H1 (cell line): ENCODE data around the gene TNN. TPM values are rescaled to one million over a fixed set of nuclear protein-coding genes. Genes with fewer than 3 reads are reported as not detected.

ENCODE experiments used
- CTCF ChIA-PET: fragments of 300-600 bp; sonication (Branson Sonifier 250); formaldehyde crosslinking; loops from one replicate; lab custom pipeline; 2021; ENCODE audit not compliant: partially characterized antibody; lab: Charles Lee
- POLR2A ChIA-PET: fragments of 300-600 bp; sonication (Branson Sonifier 250); formaldehyde crosslinking; loops from one replicate; lab custom pipeline; 2021; ENCODE audit warnings: inconsistent platforms; ENCODE audit not compliant: partially characterized antibody; lab: Charles Lee
- DNase-seq, 2 experiments: peaks; one replicate each; pipeline versions ENCODE4 v3.0.0 to v3.0.0-alpha.2; 2010 to 2022; ENCODE audit warnings: low spot score in 2 of 2, low read depth in 1 of 2, mixed read lengths in 1 of 2
- FAIRE-seq: peaks from 2 replicates; lab custom pipeline; 2011; peaks lifted over from hg19 to GRCh38; lab: Jason Lieb, UNC
- H2AFZ ChIP-seq: 2 replicates; pipeline ENCODE4 v1.8.1; 2012; ENCODE audit warnings: low read length, inconsistent platforms
- H2AK5ac ChIP-seq: 2 replicates; pipeline ENCODE4 v1.6.1; 2013; ENCODE audit warnings: low read depth, low read length
- H2BK120ac ChIP-seq: replicated peaks from 2 replicates; pipeline ENCODE3; 2013; ENCODE audit warnings: low read depth, low read length, inconsistent platforms
- H2BK12ac ChIP-seq: 2 replicates; pipeline ENCODE4 v1.6.1; 2013; ENCODE audit warnings: low read depth, low read length
- H2BK15ac ChIP-seq: 2 replicates; pipeline ENCODE4 v1.6.1; 2013; ENCODE audit warnings: low read length
- H2BK20ac ChIP-seq: 2 replicates; pipeline ENCODE4 v1.6.1; 2013; ENCODE audit warnings: low read length
- H2BK5ac ChIP-seq: 2 replicates; pipeline ENCODE4 v1.6.1; 2013; ENCODE audit warnings: low read depth, low read length
- H3K14ac ChIP-seq: 2 replicates; pipeline ENCODE4 v1.6.1; 2013; ENCODE audit warnings: inconsistent platforms; ENCODE audit not compliant: insufficient read length
- H3K18ac ChIP-seq: 2 replicates; pipeline ENCODE4 v1.6.1; 2013; ENCODE audit warnings: low read length; ENCODE audit errors: extremely low read depth
- H3K23ac ChIP-seq: 2 replicates; pipeline ENCODE4 v1.6.1; 2013; ENCODE audit warnings: inconsistent platforms; ENCODE audit not compliant: insufficient read length
- H3K23me2 ChIP-seq: 2 replicates; pipeline ENCODE4 v1.6.1; 2013; ENCODE audit warnings: low read depth, low read length
- H3K27ac ChIP-seq: 2 replicates; pipeline ENCODE4 v1.6.1; 2011; ENCODE audit warnings: low read depth, low read length, inconsistent platforms
- H3K27me3 ChIP-seq, 4 experiments: replicated peaks in 1 of 4; 1 replicate in 1 of 4; 2 replicates in 3 of 4; pipeline versions ENCODE4 v1.6.1 to v1.8.1; 2011 to 2013; ENCODE audit warnings: low read length in 3 of 4, mild to moderate bottlenecking in 3 of 4, inconsistent platforms in 2 of 4, mixed read lengths in 2 of 4, moderate library complexity in 1 of 4; ENCODE audit not compliant: control insufficient read depth in 3 of 4, insufficient read depth in 3 of 4; ENCODE audit errors: extremely low read depth in 1 of 4
- H3K36me3 ChIP-seq, 4 experiments: 2 replicates each; pipeline versions ENCODE4 v1.6.1 to v1.8.1; 2011 to 2013; ENCODE audit warnings: mild to moderate bottlenecking in 4 of 4, low read length in 3 of 4, moderate library complexity in 2 of 4, control low read depth in 1 of 4, inconsistent platforms in 1 of 4; ENCODE audit not compliant: insufficient read depth in 4 of 4, control insufficient read depth in 2 of 4
- H3K4ac ChIP-seq: replicated peaks from 2 replicates; pipeline ENCODE3; 2013; ENCODE audit warnings: low read length, low read depth, mixed read lengths, inconsistent platforms; ENCODE audit not compliant: insufficient read length
- H3K4me1 ChIP-seq, 4 experiments: replicated peaks in 1 of 4; 1 replicate in 1 of 4; 2 replicates in 3 of 4; pipeline versions ENCODE4 v1.6.1 to v1.8.1; 2011 to 2013; ENCODE audit warnings: low read length in 3 of 4, inconsistent platforms in 2 of 4, mixed read lengths in 1 of 4; ENCODE audit not compliant: insufficient read depth in 4 of 4, control insufficient read depth in 3 of 4
- H3K4me2 ChIP-seq, 2 experiments: 2 replicates each; pipeline versions ENCODE4 v1.6.1 to v1.8.1; 2011 to 2013; ENCODE audit warnings: low read depth in 2 of 2, low read length in 2 of 2, control low read depth in 1 of 2, inconsistent platforms in 1 of 2, mild to moderate bottlenecking in 1 of 2; ENCODE audit not compliant: insufficient read depth in 1 of 2
- H3K4me3 ChIP-seq, 4 experiments: fragments of 200-600, 300-600 bp in 1 of 4; sonication (generic), shearing (Covaris generic), sonication (Bioruptor Twin) in 1 of 4; 2 replicates each; pipeline versions ENCODE4 v1.5.1 to v1.8.1; 2011 to 2016; ENCODE audit warnings: low read length in 4 of 4, low read depth in 3 of 4, control low read depth in 2 of 4, inconsistent platforms in 2 of 4, mild to moderate bottlenecking in 2 of 4, mixed read lengths in 1 of 4, moderate library complexity in 1 of 4; ENCODE audit not compliant: insufficient read depth in 2 of 4; ENCODE audit errors: extremely low read depth in 1 of 4
- H3K56ac ChIP-seq: replicated peaks from 2 replicates; pipeline ENCODE3; 2013; ENCODE audit warnings: low read depth, mild to moderate bottlenecking, mixed read lengths, low read length, inconsistent platforms; ENCODE audit not compliant: insufficient read length
- H3K79me1 ChIP-seq: 2 replicates; pipeline ENCODE4 v1.6.1; 2013; ENCODE audit warnings: low read depth, low read length, control low read depth
- H3K79me2 ChIP-seq, 2 experiments: 2 replicates each; pipeline versions ENCODE4 v1.6.1 to v1.8.1; 2012 to 2013; ENCODE audit warnings: low read length in 2 of 2, mild to moderate bottlenecking in 2 of 2, inconsistent platforms in 1 of 2; ENCODE audit not compliant: insufficient read depth in 2 of 2, control insufficient read depth in 1 of 2
- H3K9ac ChIP-seq, 4 experiments: replicated peaks in 1 of 4; 1 replicate in 1 of 4; 2 replicates in 3 of 4; pipeline versions ENCODE4 v1.6.1 to v1.8.1; 2011 to 2013; ENCODE audit warnings: low read depth in 3 of 4, low read length in 3 of 4, control low read depth in 2 of 4, mild to moderate bottlenecking in 2 of 4, moderate library complexity in 2 of 4, inconsistent platforms in 1 of 4; ENCODE audit errors: extremely low read depth in 1 of 4
- H3K9me3 ChIP-seq, 2 experiments: 2 replicates each; pipeline versions ENCODE4 v1.6.1 to v1.8.1; 2012 to 2013; ENCODE audit warnings: mild to moderate bottlenecking in 2 of 2, moderate library complexity in 2 of 2, control low read depth in 1 of 2, inconsistent platforms in 1 of 2, low read depth in 1 of 2, low read length in 1 of 2, mixed read lengths in 1 of 2; ENCODE audit not compliant: insufficient read depth in 2 of 2
- H4K20me1 ChIP-seq, 2 experiments: replicated peaks in 1 of 2; 2 replicates each; pipeline versions ENCODE3 to v1.8.1; 2011 to 2013; ENCODE audit warnings: inconsistent platforms in 2 of 2, low read length in 2 of 2, mild to moderate bottlenecking in 1 of 2; ENCODE audit not compliant: insufficient read depth in 2 of 2, control insufficient read depth in 1 of 2
- H4K5ac ChIP-seq: 2 replicates; pipeline ENCODE4 v1.6.1; 2013; ENCODE audit warnings: low read length, low read depth, mixed read lengths, inconsistent platforms; ENCODE audit not compliant: insufficient read length
- H4K8ac ChIP-seq: 2 replicates; pipeline ENCODE4 v1.8.0; 2013; ENCODE audit warnings: mild to moderate bottlenecking, moderate library complexity, low read length, inconsistent platforms; ENCODE audit not compliant: insufficient read depth; ENCODE audit errors: extremely low read depth
- H4K91ac ChIP-seq: replicated peaks from 2 replicates; pipeline ENCODE3; 2013; ENCODE audit warnings: low read length, mixed read lengths, inconsistent platforms; ENCODE audit not compliant: insufficient read length
- ATF2 ChIP-seq: IDR thresholded peaks from 2 replicates; pipeline ENCODE4 v1.6.1; 2012; ENCODE audit warnings: low read length, inconsistent platforms
- CHD2 ChIP-seq: IDR thresholded peaks from 2 replicates; pipeline ENCODE4 v1.6.1; 2012; ENCODE audit warnings: low read length, improper control_type of control experiment
- CTBP2 ChIP-seq: IDR thresholded peaks from 2 replicates; pipeline ENCODE4 v1.7.0; 2011; ENCODE audit warnings: borderline replicate concordance, mild to moderate bottlenecking, moderate library complexity, mixed read lengths, low read length; ENCODE audit not compliant: insufficient read depth, insufficient read length
- CTCF ChIP-seq, 3 experiments: IDR thresholded peaks; 1 replicate in 2 of 3; 2 replicates in 1 of 3; pipeline versions ENCODE4 v1.5.1 to v1.6.1; 2011; ENCODE audit warnings: low read length in 3 of 3, mild to moderate bottlenecking in 3 of 3, inconsistent platforms in 2 of 3, low read depth in 1 of 3, moderate library complexity in 1 of 3; ENCODE audit not compliant: insufficient read depth in 1 of 3; ENCODE audit errors: control extremely low read depth in 1 of 3
- HDAC6 ChIP-seq: IDR thresholded peaks from one replicate; pipeline ENCODE4 v1.7.1; 2012; ENCODE audit warnings: low read depth, mild to moderate bottlenecking, inconsistent platforms, low read length, moderate library complexity
- NANOG ChIP-seq: IDR thresholded peaks from 2 replicates; pipeline ENCODE4 v1.6.1; 2011; ENCODE audit warnings: low read length, low read depth, mild to moderate bottlenecking, inconsistent platforms; ENCODE audit not compliant: insufficient read depth, poor library complexity, severe bottlenecking
- SAP30 ChIP-seq: fragments of 300-600 bp; sonication (generic); IDR thresholded peaks from 2 replicates; pipeline ENCODE4 v1.7.1; 2012; ENCODE audit warnings: low read length, moderate library complexity, mild to moderate bottlenecking, inconsistent platforms; ENCODE audit not compliant: insufficient read depth, insufficient replicate concordance
- SP4 ChIP-seq: IDR thresholded peaks from 2 replicates; pipeline ENCODE4 v1.6.1; 2012; ENCODE audit warnings: low read length, inconsistent platforms
- TCF12 ChIP-seq: IDR thresholded peaks from 2 replicates; pipeline ENCODE4 v1.6.1; 2011; ENCODE audit warnings: low read depth, mild to moderate bottlenecking, low read length
- WGBS, 2 experiments: shearing (Covaris generic) in 1 of 2; methylation state at CpG; one replicate each; pipeline versions ENCODE4 v1.1.6 to v1.1.7; 2013 to 2015; ENCODE audit warnings: low lambda C conversion rate in 2 of 2, mixed read lengths in 2 of 2, inconsistent platforms in 1 of 2, low coverage in 1 of 2, missing lambda C conversion rate in 1 of 2; ENCODE audit not compliant: insufficient replicate concordance in 2 of 2, insufficient coverage in 1 of 2, insufficient read length in 1 of 2; ENCODE audit errors: extremely low coverage in 1 of 2, missing lambda C conversion rate in 1 of 2; 5-methylcytosine and 5-hydroxymethylcytosine counted together
- polyA plus RNA-seq, 7 experiments: library from polyadenylated mRNA; depleted of rRNA in 3 of 7; stranded (reverse) in 5 of 7; unstranded in 2 of 7; fragments of >200 nt in 5 of 7; fragments of 200-250 nt in 2 of 7; gene quantifications; 1 replicate in 5 of 7; 2 replicates in 1 of 7; 4 replicates in 1 of 7; pipeline versions ENCODE4 v1.2.1 to v1.2.3, GENCODE V29; 2011 to 2013; ENCODE audit warnings: missing spikeins in 2 of 7, mixed read lengths in 2 of 7
- total RNA-seq: library from RNA; stranded (reverse); fragmentation: NEBNext Ultra II Directional; extraction: Animal tissue kit (Norgen Biotek cat#: 25700); gene quantifications from 2 replicates; pipeline ENCODE4 v1.2.1, GENCODE V29; 2021

TNN gene
- total and polyA plus RNA-seq, 2 of the 8 experiments (the other 6 are each of a cell fraction or from before 2014, with no cell fraction given): 0.21 to 0.30 TPM

DNA sequence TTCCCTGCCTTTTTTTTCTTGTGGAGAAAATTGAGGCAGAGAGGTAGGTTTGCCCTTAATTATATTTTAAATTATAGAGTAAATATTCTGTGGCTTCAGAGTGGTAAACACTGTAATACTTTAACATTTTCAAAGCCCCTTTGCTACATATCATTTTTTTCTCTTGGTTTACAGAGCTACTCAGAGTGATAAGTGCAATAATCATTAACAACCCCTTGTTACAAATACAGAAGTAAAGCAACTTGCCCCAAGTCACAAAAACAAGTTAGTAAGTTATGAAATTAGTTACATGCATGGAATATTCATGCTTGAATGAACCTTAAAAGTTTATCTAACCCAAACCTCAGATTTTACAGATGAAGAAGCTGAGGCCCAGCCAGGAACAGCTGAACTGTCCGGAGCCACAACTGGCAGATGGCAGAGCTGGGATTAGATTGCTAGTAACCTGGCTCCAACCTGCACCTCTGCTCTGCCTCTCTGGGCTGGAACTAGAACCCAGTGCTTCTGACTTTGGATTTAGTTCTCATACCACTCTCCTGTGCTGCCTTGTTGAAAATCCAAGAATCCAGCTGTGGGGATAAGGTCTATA lies 48.7 kb downstream of the TNN start:
- Histone ChIP-seq H3K79me1 (no peaks in the 10 kb centered on the region), H2BK12ac (no peak overlapping the region), H3K4ac (no peak overlapping the region), H2BK5ac (no peak overlapping the region), H4K20me1 (no peaks in the 10 kb centered on the region), H3K23ac (no peak overlapping the region), H2BK120ac (no peak overlapping the region), H3K23me2 (no peaks in the 10 kb centered on the region), H2BK15ac (no peak overlapping the region), H3K56ac (no peak overlapping the region), H2AFZ (no peak overlapping the region), H3K27me3 (no peaks in the 10 kb centered on the region), H2AK5ac (no peak overlapping the region), H3K14ac (no peak overlapping the region), H3K79me2 (no peaks in the 10 kb centered on the region), H3K9ac (no peak overlapping the region), H3K4me1 (no peaks in the 10 kb centered on the region), H3K36me3 (no peaks in the 10 kb centered on the region), H3K9me3 (peaks cover 0 to 6% of the 10 kb centered on the region in 2 experiments; a peak in 1 of 4 replicates), H4K5ac (no peak overlapping the region), H3K18ac (no peak overlapping the region), H3K4me3 (no peak overlapping the region), H4K8ac (no peak overlapping the region), H2BK20ac (no peak overlapping the region), H3K27ac (no peak overlapping the region), H4K91ac (no peak overlapping the region), H3K4me2 (no peak overlapping the region)
- ChIA-PET CTCF (interaction anchor here (0.7 to 7.0 kb wide), 10 partner anchors 11 to 203 kb away, joined by 3 to 54 read pairs (median 6); no protein-coding TSS in a partner anchor), POLR2A (no interaction called here)
- FAIRE-seq (no peak), DNase-seq (no peak)
- 85% methylated on average over 1 of the region's 1 CpG; no CpG with 5 or more reads in 1 of the 2 experiments for WGBS, 2 experiments
- TF ChIP-seq CHD2: no peak
- TF ChIP-seq SP4: no peak
- no peak for TF ChIP-seq TCF12
- TF ChIP-seq HDAC6: no peak
- no peak for TF ChIP-seq CTBP2
- TF ChIP-seq SAP30: no peak
- no peak for TF ChIP-seq ATF2
- TF ChIP-seq NANOG: no peak
- TF ChIP-seq CTCF (IDR thresholded peaks at IDR 0.05; ENCODE audit: control extremely low read depth in 1 of 3, insufficient read depth in 1 of 3, low read depth in 1 of 3, low read length in 3 of 3): no peak
